ENCODE results near the gene ANXA4. TPM values are rescaled to one million over a fixed set of nuclear protein-coding genes. Genes with fewer than 3 reads are reported as not detected.

Gene ANXA4
- total RNA-seq, 1 donor from 2014 or later: 6.6 TPM

DNA sequence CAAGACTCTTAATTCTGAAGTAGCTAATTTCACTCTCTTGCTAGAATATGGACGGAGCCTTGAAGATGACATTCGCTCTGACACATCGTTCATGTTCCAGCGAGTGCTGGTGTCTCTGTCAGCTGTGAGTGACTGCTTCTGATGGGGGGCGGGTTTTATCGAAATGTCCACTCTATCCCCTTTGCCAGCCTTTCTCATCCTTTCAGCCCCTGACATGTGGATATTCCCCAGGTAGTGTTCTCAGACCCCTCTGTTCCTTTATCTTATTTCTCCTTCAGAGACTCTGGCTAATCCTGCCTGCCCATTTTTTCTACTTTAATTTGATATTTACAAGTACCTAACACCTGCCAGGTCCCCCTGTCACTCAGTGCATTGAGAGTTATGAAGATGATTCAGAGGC is 68.6 kb downstream of the ANXA4 start:
- TF ChIP-seq, protein P1, sequence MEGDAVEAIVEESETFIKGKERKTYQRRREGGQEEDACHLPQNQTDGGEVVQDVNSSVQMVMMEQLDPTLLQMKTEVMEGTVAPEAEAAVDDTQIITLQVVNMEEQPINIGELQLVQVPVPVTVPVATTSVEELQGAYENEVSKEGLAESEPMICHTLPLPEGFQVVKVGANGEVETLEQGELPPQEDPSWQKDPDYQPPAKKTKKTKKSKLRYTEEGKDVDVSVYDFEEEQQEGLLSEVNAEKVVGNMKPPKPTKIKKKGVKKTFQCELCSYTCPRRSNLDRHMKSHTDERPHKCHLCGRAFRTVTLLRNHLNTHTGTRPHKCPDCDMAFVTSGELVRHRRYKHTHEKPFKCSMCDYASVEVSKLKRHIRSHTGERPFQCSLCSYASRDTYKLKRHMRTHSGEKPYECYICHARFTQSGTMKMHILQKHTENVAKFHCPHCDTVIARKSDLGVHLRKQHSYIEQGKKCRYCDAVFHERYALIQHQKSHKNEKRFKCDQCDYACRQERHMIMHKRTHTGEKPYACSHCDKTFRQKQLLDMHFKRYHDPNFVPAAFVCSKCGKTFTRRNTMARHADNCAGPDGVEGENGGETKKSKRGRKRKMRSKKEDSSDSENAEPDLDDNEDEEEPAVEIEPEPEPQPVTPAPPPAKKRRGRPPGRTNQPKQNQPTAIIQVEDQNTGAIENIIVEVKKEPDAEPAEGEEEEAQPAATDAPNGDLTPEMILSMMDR (conservative IDR thresholded peaks at IDR 0.05): no peak
- no peak overlapping the region for H3K27ac Mint-ChIP-seq (ENCODE audit: unreplicated experiment)
- no peaks in the 10 kb centered on the region for H3K36me3 Mint-ChIP-seq (ENCODE audit: low read depth)
- no peaks in the 10 kb centered on the region for H3K9me3 Mint-ChIP-seq
- no peak for DNase-seq (ENCODE audit: low read depth, low spot score)
- H3K27me3 Mint-ChIP-seq (ENCODE audit: low read depth): no peaks in the 10 kb centered on the region
- H3K4me1 Mint-ChIP-seq: no peaks in the 10 kb centered on the region
- no peak overlapping the region for H3K4me3 Mint-ChIP-seq

DNA sequence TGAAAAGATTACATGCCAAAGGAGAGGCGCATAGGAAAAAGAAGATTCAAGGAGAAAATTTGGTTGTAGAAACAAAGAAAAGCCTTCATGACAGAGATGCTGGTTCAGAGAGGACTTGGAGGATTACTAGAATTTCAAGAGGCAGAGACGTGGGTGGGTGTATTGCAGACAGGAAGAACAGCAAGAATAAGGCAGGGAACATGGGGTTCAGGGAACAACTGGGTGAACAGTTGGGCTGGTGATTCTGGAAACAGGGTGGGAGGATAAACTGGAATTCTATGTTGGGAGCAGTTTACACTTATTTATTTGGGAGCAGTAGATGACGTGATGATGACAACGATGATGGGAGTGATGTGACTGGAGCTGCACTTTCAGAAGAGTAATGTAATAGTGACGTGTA is 69.1 kb downstream of the ANXA4 start:
- Mint-ChIP-seq H3K36me3 (ENCODE audit: low read depth) (no peaks in the 10 kb centered on the region), H3K27ac (ENCODE audit: unreplicated experiment) (no peak overlapping the region), H3K27me3 (ENCODE audit: low read depth) (no peaks in the 10 kb centered on the region), H3K4me3 (no peak overlapping the region), H3K9me3 (no peaks in the 10 kb centered on the region), H3K4me1 (no peaks in the 10 kb centered on the region)
- DNase-seq (ENCODE audit: low read depth, low spot score): no peak
- TF ChIP-seq, protein P1 (conservative IDR thresholded peaks at IDR 0.05): no peak

DNA sequence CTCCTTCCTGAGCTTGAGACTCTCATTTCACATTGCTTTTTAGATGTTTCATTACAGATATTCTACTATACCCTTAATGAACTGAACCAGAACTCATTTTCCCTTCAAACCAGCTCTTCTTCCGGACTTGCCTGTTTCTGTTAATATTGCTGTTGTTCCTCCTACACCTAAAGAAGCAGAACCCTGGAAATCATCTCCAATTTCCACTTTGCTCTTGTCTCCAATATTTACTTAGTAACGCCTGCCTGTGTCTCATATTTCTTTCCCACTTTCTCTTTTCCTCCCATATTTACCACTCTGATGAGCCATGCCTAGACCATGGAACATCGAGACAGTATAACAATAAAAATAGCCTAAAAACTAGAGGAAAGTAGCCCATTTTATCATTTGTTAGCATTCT is 69.7 kb downstream of the ANXA4 start:
- H3K36me3 Mint-ChIP-seq (ENCODE audit: low read depth): no peaks in the 10 kb centered on the region
- no peaks in the 10 kb centered on the region for H3K4me1 Mint-ChIP-seq
- TF ChIP-seq, protein P1 (conservative IDR thresholded peaks at IDR 0.05): no peak
- no peak overlapping the region for H3K27ac Mint-ChIP-seq (ENCODE audit: unreplicated experiment)
- DNase-seq (ENCODE audit: low read depth, low spot score): no peak
- H3K9me3 Mint-ChIP-seq: no peaks in the 10 kb centered on the region
- H3K27me3 Mint-ChIP-seq (ENCODE audit: low read depth): no peaks in the 10 kb centered on the region
- H3K4me3 Mint-ChIP-seq: no peak overlapping the region

DNA sequence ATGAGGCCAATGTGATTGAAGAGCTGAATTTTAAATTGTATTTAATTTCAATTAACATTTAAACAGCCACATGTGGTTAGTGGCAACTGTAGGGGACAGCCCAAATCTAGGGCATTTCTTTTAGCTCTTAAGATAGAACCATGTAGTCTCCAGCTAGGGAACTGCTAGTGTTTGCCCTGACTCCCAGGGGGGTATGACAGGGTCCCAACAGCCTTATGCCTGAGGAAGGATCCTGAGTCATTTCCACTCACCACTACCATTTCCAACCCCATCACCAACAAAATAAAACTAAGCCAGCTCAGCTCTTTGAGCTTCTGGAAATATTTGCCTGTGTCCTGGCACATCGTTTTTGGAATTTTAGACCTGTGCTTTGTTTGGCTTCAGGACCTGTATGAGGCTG is 73.8 kb downstream of the ANXA4 start:
- no peak overlapping the region for H3K4me3 Mint-ChIP-seq
- no peaks in the 10 kb centered on the region for H3K27me3 Mint-ChIP-seq (ENCODE audit: low read depth)
- no peaks in the 10 kb centered on the region for H3K4me1 Mint-ChIP-seq
- no peaks in the 10 kb centered on the region for H3K36me3 Mint-ChIP-seq (ENCODE audit: low read depth)
- no peaks in the 10 kb centered on the region for H3K9me3 Mint-ChIP-seq
- no peak overlapping the region for H3K27ac Mint-ChIP-seq (ENCODE audit: unreplicated experiment)
- TF ChIP-seq, protein P1 (conservative IDR thresholded peaks at IDR 0.05): no peak
- no peak for DNase-seq (ENCODE audit: low read depth, low spot score)

DNA sequence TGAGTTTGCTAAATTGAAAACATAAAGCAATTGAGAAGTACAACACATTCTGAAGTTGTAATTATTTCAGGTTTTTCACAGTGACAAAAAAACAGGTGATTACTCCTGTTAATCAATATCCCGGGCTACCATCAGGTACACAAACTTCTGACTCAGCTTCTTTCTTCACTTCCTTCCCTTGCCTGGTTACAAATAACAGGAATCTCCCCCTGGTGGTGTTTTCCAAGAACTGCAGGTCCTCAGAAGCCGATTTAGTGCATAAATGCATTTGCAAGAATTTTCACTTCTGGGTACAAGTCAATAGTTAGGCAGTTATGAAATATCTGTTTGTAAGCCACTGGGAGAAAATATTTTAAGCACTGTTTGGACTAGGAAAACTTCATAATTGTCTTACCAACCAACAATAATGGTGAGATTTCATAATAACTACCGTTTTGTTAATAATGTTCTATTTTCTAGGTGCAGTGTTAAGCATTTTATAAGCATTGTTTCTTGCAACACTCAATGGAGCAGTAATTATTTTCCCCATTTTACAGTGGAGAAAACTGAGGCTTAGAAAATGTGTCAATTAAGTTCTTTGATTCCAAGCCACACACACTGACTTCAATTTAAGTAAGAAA is 75.1 kb downstream of the ANXA4 start:
- DNase-seq (ENCODE audit: low read depth, low spot score): peak; percentile 59
- TF ChIP-seq, protein P1 (conservative IDR thresholded peaks at IDR 0.05): peak; percentile 96
- no peaks in the 10 kb centered on the region for H3K27me3 Mint-ChIP-seq (ENCODE audit: low read depth)
- H3K36me3 Mint-ChIP-seq (ENCODE audit: low read depth): no peaks in the 10 kb centered on the region
- no peak overlapping the region for H3K27ac Mint-ChIP-seq (ENCODE audit: unreplicated experiment)
- no peaks in the 10 kb centered on the region for H3K4me1 Mint-ChIP-seq
- no peak overlapping the region for H3K4me3 Mint-ChIP-seq
- no peaks in the 10 kb centered on the region for H3K9me3 Mint-ChIP-seq

All from neural crest cell (in vitro differentiated cells).